Esophagus (tissue), 2 donors: ENCODE data around the gene ASIC4. TPM values are rescaled to one million over a fixed set of nuclear protein-coding genes. Genes with fewer than 3 reads are reported as not detected.

Source experiments
- H3K27ac ChIP-seq, 2 donors: one replicate each; pipeline ENCODE4 v1.5.1; 2013; ENCODE audit warnings: low read depth in 2 of 2, mild to moderate bottlenecking in 2 of 2, inconsistent platforms in 1 of 2, low read length in 1 of 2, moderate library complexity in 1 of 2
- H3K27me3 ChIP-seq, 2 donors: one replicate each; pipeline ENCODE4 v1.6.1; 2013; ENCODE audit warnings: low read length in 2 of 2, control low read depth in 1 of 2, mild to moderate bottlenecking in 1 of 2; ENCODE audit not compliant: insufficient read depth in 2 of 2, control insufficient read depth in 1 of 2
- H3K36me3 ChIP-seq, 2 donors: one replicate each; pipeline ENCODE4 v1.6.1; 2013; ENCODE audit warnings: low read length in 1 of 2; ENCODE audit not compliant: control insufficient read depth in 2 of 2, insufficient read depth in 2 of 2
- H3K4me1 ChIP-seq, 2 donors: one replicate each; pipeline ENCODE4 v1.6.1; 2013; ENCODE audit warnings: low read length in 1 of 2; ENCODE audit not compliant: control insufficient read depth in 2 of 2, insufficient read depth in 2 of 2
- H3K4me3 ChIP-seq, 2 donors: one replicate each; pipeline ENCODE4 v1.5.1; 2013; ENCODE audit warnings: low read length in 2 of 2, mild to moderate bottlenecking in 2 of 2, low read depth in 1 of 2, moderate library complexity in 1 of 2
- H3K9me3 ChIP-seq, 2 donors: one replicate each; pipeline ENCODE4 v1.6.1; 2013; ENCODE audit warnings: mild to moderate bottlenecking in 2 of 2, low read depth in 1 of 2, low read length in 1 of 2, moderate library complexity in 1 of 2; ENCODE audit not compliant: control insufficient read depth in 2 of 2, insufficient read depth in 1 of 2
- WGBS, 2 donors: extraction: QIAGEN DNeasy Blood & Tissue Kit; methylation state at CpG; one replicate each; pipeline ENCODE4 v1.1.7; 2013; 5-methylcytosine and 5-hydroxymethylcytosine counted together
- polyA plus RNA-seq, 2 donors: library from polyadenylated mRNA; stranded (reverse); fragments of 200-250 nt; gene quantifications; one replicate each; pipeline ENCODE4 v1.2.3, GENCODE V29; 2013
- donor health status: healthy with polysubstance abuse.
- donor health status: Bipolar disorder and iron deficiency.

The ASIC4 gene
- polyA plus RNA-seq, 2 donors: 0.01 to 0.02 TPM

- Histone ChIP-seq H3K4me3 (no peak overlapping the region), H3K27me3 (peaks cover 0 to 22% of the 10 kb centered on the region in 2 donors), H3K27ac (no peak overlapping the region), H3K9me3 (no peaks in the 10 kb centered on the region), H3K4me1 (peaks cover 0 to 8% of the 10 kb centered on the region in 2 donors), H3K36me3 (peaks cover 0 to 11% of the 10 kb centered on the region in 2 donors)
- 27 to 29% methylated on average over 22 of the region's 22 CpGs for WGBS, 2 donors
These were observed 3.7 kb upstream of the ASIC4 start for GRCh38 chr2:219510512-219511135.

GRCh38 chr2:219511547-219512325, 2.5 kb upstream of the ASIC4 start:
- Histone ChIP-seq H3K9me3 (no peaks in the 10 kb centered on the region), H3K27me3 (peaks cover 0 to 22% of the 10 kb centered on the region in 2 donors), H3K4me1 (peaks cover 0 to 8% of the 10 kb centered on the region in 2 donors), H3K36me3 (peaks cover 0 to under 1% of the 10 kb centered on the region in 2 donors), H3K4me3 (no peak overlapping the region), H3K27ac (no peak overlapping the region)
- WGBS, 2 donors: 32 to 33% methylated on average over 15 of the region's 15 CpGs

GRCh38 chr2:219512524-219513216, 1.6 kb upstream of the ASIC4 start:
- Histone ChIP-seq H3K36me3 (no peaks in the 10 kb centered on the region), H3K9me3 (no peaks in the 10 kb centered on the region), H3K27me3 (peaks cover 0 to 22% of the 10 kb centered on the region in 2 donors), H3K27ac (no peak overlapping the region), H3K4me3 (no peak overlapping the region), H3K4me1 (peaks cover 0 to 8% of the 10 kb centered on the region in 2 donors)
- 16 to 25% methylated on average over 16 of the region's 16 CpGs for WGBS, 2 donors

GRCh38 chr2:219513787-219514186, 495 bp upstream of the ASIC4 start:
- WGBS, 2 donors: 13 to 21% methylated on average over 4 of the region's 4 CpGs
- Histone ChIP-seq H3K9me3 (no peaks in the 10 kb centered on the region), H3K4me1 (peaks cover 0 to 8% of the 10 kb centered on the region in 2 donors), H3K27ac (no peak overlapping the region), H3K36me3 (no peaks in the 10 kb centered on the region), H3K27me3 (peaks cover 0 to 22% of the 10 kb centered on the region in 2 donors), H3K4me3 (no peak overlapping the region)

GRCh38 chr2:219514836-219515235, 554 bp downstream of the ASIC4 start:
- 81 to 84% methylated on average over 16 to 21 of the region's 21 CpGs for WGBS, 2 donors
- Histone ChIP-seq H3K27ac (no peak overlapping the region), H3K27me3 (peaks cover 0 to 22% of the 10 kb centered on the region in 2 donors), H3K4me3 (no peak overlapping the region), H3K36me3 (no peaks in the 10 kb centered on the region), H3K4me1 (peaks cover 0 to 4% of the 10 kb centered on the region in 2 donors), H3K9me3 (no peaks in the 10 kb centered on the region)

GRCh38 chr2:219515874-219516629, 1.8 kb downstream of the ASIC4 start:
- WGBS, 2 donors: 56% methylated on average over 17 of the region's 17 CpGs
- H3K27me3 ChIP-seq: peaks cover 0 to 16% of the 10 kb centered on the region in 2 donors

GRCh38 chr2:219516888-219517287, 2.6 kb downstream of the ASIC4 start:
- peaks cover 0 to 14% of the 10 kb centered on the region in 2 donors for H3K27me3 ChIP-seq
- no peak overlapping the region for H3K27ac ChIP-seq
- no peaks in the 10 kb centered on the region for H3K36me3 ChIP-seq
- H3K4me1 ChIP-seq: peaks cover 0 to 2% of the 10 kb centered on the region in 2 donors
- H3K4me3 ChIP-seq: no peak overlapping the region
- 60 to 64% methylated on average over 7 of the region's 7 CpGs for WGBS, 2 donors
- H3K9me3 ChIP-seq: no peaks in the 10 kb centered on the region

More at GRCh38 chr2:219515874-219516629, 1.8 kb downstream of the ASIC4 start:
- no peaks in the 10 kb centered on the region for H3K4me1 ChIP-seq
- no peaks in the 10 kb centered on the region for H3K36me3 ChIP-seq
- H3K27ac ChIP-seq: no peak overlapping the region
- H3K4me3 ChIP-seq: no peak overlapping the region
- no peaks in the 10 kb centered on the region for H3K9me3 ChIP-seq

- H3K9me3 ChIP-seq: no peaks in the 10 kb centered on the region
- no peaks in the 10 kb centered on the region for H3K36me3 ChIP-seq
- 60 to 61% methylated on average over 10 of the region's 10 CpGs for WGBS, 2 donors
- H3K27ac ChIP-seq: no peak overlapping the region
- H3K4me3 ChIP-seq: no peak overlapping the region
- H3K4me1 ChIP-seq: peaks cover 0 to 2% of the 10 kb centered on the region in 2 donors
- H3K27me3 ChIP-seq: peaks cover 0 to 11% of the 10 kb centered on the region in 2 donors
These were observed 3.9 kb downstream of the ASIC4 start for GRCh38 chr2:219517954-219518778.
